HEK293 (cell line): ENCODE results near the gene KDM6A.

Source experiments
- CTCF ChIA-PET: fragments of 350-600 bp; formaldehyde crosslinking; extraction: SDS; loops from one replicate; lab custom pipeline; 2021; ENCODE audit warnings: antibody characterized with exemption; lab: Yijun Ruan, JAX
- POLR2A ChIA-PET: fragments of 300-600 bp; formaldehyde crosslinking; extraction: SDS; loops from one replicate; lab custom pipeline; 2020; ENCODE audit warnings: antibody characterized with exemption, inconsistent platforms; lab: Yijun Ruan, JAX
- H3K27ac ChIP-seq: fragments of 200-500 bp; sonication (Bioruptor generic); 2 replicates; pipeline ENCODE4 v1.5.1; 2014; ENCODE audit warnings: low read depth, low read length, control low read depth, inconsistent platforms; ENCODE audit errors: extremely low read depth
- H3K36me3 ChIP-seq, 2 experiments: fragments of 200-500 bp in 1 of 2; sonication (Bioruptor generic) in 1 of 2; 1 replicate in 1 of 2; 2 replicates in 1 of 2; pipeline ENCODE4 v1.5.1; 2014 to 2017; ENCODE audit warnings: inconsistent platforms in 2 of 2, low read length in 2 of 2; ENCODE audit not compliant: control insufficient read depth in 2 of 2, insufficient read depth in 1 of 2
- H3K4me1 ChIP-seq: fragments of 200-500 bp; sonication (Bioruptor generic); 2 replicates; pipeline ENCODE4 v1.5.1; 2014; ENCODE audit warnings: mild to moderate bottlenecking, low read length, inconsistent platforms; ENCODE audit not compliant: control insufficient read depth, insufficient read depth
- H3K4me3 ChIP-seq: 2 replicates; pipeline ENCODE4 v1.5.1; 2011; ENCODE audit warnings: low read depth, mild to moderate bottlenecking, control low read depth, low read length, moderate library complexity
- H3K9me3 ChIP-seq: fragments of 200-500 bp; sonication (Bioruptor generic); 2 replicates; pipeline ENCODE4 v1.5.1; 2014; ENCODE audit warnings: low read depth, low read length, inconsistent platforms; ENCODE audit not compliant: control insufficient read depth, insufficient read depth
- FEZF1 ChIP-seq: fragments of 450-650 bp; formaldehyde crosslinking; IDR thresholded peaks from 2 replicates; pipeline ENCODE4 v1.5.1; 2016; ENCODE audit warnings: missing biosample characterization, missing genetic modification characterization
- GLIS2 ChIP-seq: fragments of 450-650 bp; formaldehyde crosslinking; IDR thresholded peaks from 2 replicates; pipeline ENCODE4 v1.5.1; 2016; ENCODE audit warnings: missing biosample characterization, missing genetic modification characterization
- KLF1 ChIP-seq: fragments of 450-650 bp; formaldehyde crosslinking; IDR thresholded peaks from 2 replicates; pipeline ENCODE4 v1.5.1; 2016; ENCODE audit warnings: missing biosample characterization, missing genetic modification characterization
- PRDM1 ChIP-seq: fragments of 450-650 bp; formaldehyde crosslinking; IDR thresholded peaks from 2 replicates; pipeline ENCODE4; 2016; ENCODE audit warnings: missing biosample characterization, missing genetic modification characterization
- SCRT2 ChIP-seq: fragments of 450-650 bp; formaldehyde crosslinking; IDR thresholded peaks from 2 replicates; pipeline ENCODE4 v1.5.1; 2016; ENCODE audit warnings: missing biosample characterization, missing genetic modification characterization
- SP3 ChIP-seq: fragments of 450-650 bp; formaldehyde crosslinking; IDR thresholded peaks from 2 replicates; pipeline ENCODE4 v1.5.1; 2016; ENCODE audit warnings: missing biosample characterization, missing genetic modification characterization
- YY2 ChIP-seq: fragments of 450-650 bp; formaldehyde crosslinking; IDR thresholded peaks from 2 replicates; pipeline ENCODE4 v1.5.1; 2016; ENCODE audit warnings: missing biosample characterization, missing genetic modification characterization
- ZBTB44 ChIP-seq: fragments of 450-650 bp; IDR thresholded peaks from 2 replicates; pipeline ENCODE4 v1.5.1; 2018; ENCODE audit warnings: missing biosample characterization, mild to moderate bottlenecking, missing genetic modification characterization
- ZBTB6 ChIP-seq: fragments of 450-650 bp; formaldehyde crosslinking; IDR thresholded peaks from 2 replicates; pipeline ENCODE4 v1.5.1; 2017; ENCODE audit warnings: missing biosample characterization, missing genetic modification characterization
- ZEB2 ChIP-seq: fragments of 450-650 bp; formaldehyde crosslinking; IDR thresholded peaks from 2 replicates; pipeline ENCODE4 v1.5.1; 2016; ENCODE audit warnings: missing biosample characterization, missing genetic modification characterization
- ZFP69B ChIP-seq: fragments of 450-650 bp; formaldehyde crosslinking; IDR thresholded peaks from 2 replicates; pipeline ENCODE4 v1.5.1; 2016; ENCODE audit warnings: missing biosample characterization, missing genetic modification characterization
- ZNF26 ChIP-seq: fragments of 450-650 bp; formaldehyde crosslinking; IDR thresholded peaks from 2 replicates; pipeline ENCODE4 v1.5.1; 2016; ENCODE audit warnings: missing biosample characterization, missing genetic modification characterization
- ZNF341 ChIP-seq: fragments of 450-650 bp; formaldehyde crosslinking; IDR thresholded peaks from 2 replicates; pipeline ENCODE4; 2016; ENCODE audit warnings: low read depth, missing biosample characterization, missing genetic modification characterization
- ZNF362 ChIP-seq: fragments of 450-650 bp; formaldehyde crosslinking; IDR thresholded peaks from 2 replicates; pipeline ENCODE4 v1.5.1; 2016; ENCODE audit warnings: missing biosample characterization, missing genetic modification characterization
- ZNF426 ChIP-seq: fragments of 450-650 bp; formaldehyde crosslinking; IDR thresholded peaks from 2 replicates; pipeline ENCODE4 v1.5.1; 2017; ENCODE audit warnings: missing biosample characterization, missing genetic modification characterization, mild to moderate bottlenecking, inconsistent platforms, moderate library complexity
- ZNF510 ChIP-seq: fragments of 450-650 bp; formaldehyde crosslinking; IDR thresholded peaks from 2 replicates; pipeline ENCODE4 v1.5.1; 2018; ENCODE audit warnings: mild to moderate bottlenecking, missing genetic modification characterization, missing biosample characterization; ENCODE audit not compliant: insufficient replicate concordance
- ZNF600 ChIP-seq: fragments of 450-650 bp; formaldehyde crosslinking; IDR thresholded peaks from 2 replicates; pipeline ENCODE4 v1.5.1; 2016; ENCODE audit warnings: missing biosample characterization, missing genetic modification characterization
- ZNF660 ChIP-seq: fragments of 450-650 bp; IDR thresholded peaks from 2 replicates; pipeline ENCODE4 v1.5.1; 2018; ENCODE audit warnings: missing biosample characterization, mild to moderate bottlenecking, missing genetic modification characterization
- ZNF677 ChIP-seq: fragments of 450-650 bp; IDR thresholded peaks from 2 replicates; pipeline ENCODE4 v1.5.0; 2018; ENCODE audit warnings: missing biosample characterization, mild to moderate bottlenecking, missing genetic modification characterization, moderate library complexity
- ZNF747 ChIP-seq: fragments of 450-650 bp; formaldehyde crosslinking; IDR thresholded peaks from 2 replicates; pipeline ENCODE4 v1.5.1; 2016; ENCODE audit warnings: missing biosample characterization, missing genetic modification characterization
- ZSCAN16 ChIP-seq: fragments of 450-650 bp; formaldehyde crosslinking; IDR thresholded peaks from 2 replicates; pipeline ENCODE4 v1.5.1; 2016; ENCODE audit warnings: missing biosample characterization, missing genetic modification characterization
- ZXDB ChIP-seq: fragments of 450-650 bp; formaldehyde crosslinking; IDR thresholded peaks from 2 replicates; pipeline ENCODE4 v1.5.1; 2016; ENCODE audit warnings: missing biosample characterization, missing genetic modification characterization
- TF ChIP-seq, protein P1 (sequence below): fragments of 450-650 bp; formaldehyde crosslinking; IDR thresholded peaks from 2 replicates; pipeline ENCODE4 v1.5.1; 2017; ENCODE audit warnings: missing biosample characterization, missing genetic modification characterization
- TF ChIP-seq, protein P2 (sequence below): fragments of 450-650 bp; formaldehyde crosslinking; IDR thresholded peaks from 2 replicates; pipeline ENCODE4 v1.5.1; 2017; ENCODE audit warnings: missing biosample characterization, missing genetic modification characterization
- TF ChIP-seq, protein P3 (sequence below): fragments of 450-650 bp; formaldehyde crosslinking; IDR thresholded peaks from 2 replicates; pipeline ENCODE4 v1.5.1; 2016; ENCODE audit warnings: missing biosample characterization, missing genetic modification characterization, low read depth

The KDM6A gene

GRCh38 chrX:44876767-44877166, 3.8 kb downstream of the KDM6A start:
- ChIA-PET CTCF (interaction anchor here (0.6 to 2.3 kb wide), 3 partner anchors 9 to 194 kb away, joined by 3 to 8 read pairs (median 4); no protein-coding TSS in a partner anchor), POLR2A (interaction anchor here (0.8 to 1.6 kb wide), 2 partner anchors 22 to 98 kb away, joined by 3 read pairs; no protein-coding TSS in a partner anchor)
- H3K4me3 ChIP-seq, result no peak overlapping the region
- H3K27ac ChIP-seq, result no peak overlapping the region
- H3K4me1 ChIP-seq, result no peaks in the 10 kb centered on the region
- TF ChIP-seq ZSCAN16 (no peak), ZBTB6 (tag by site-specific recombination) (no peak), GLIS2 (tag by site-specific recombination) (no peak), ZNF660 (tag by site-specific recombination) (no peak), ZNF26 (tag by site-specific recombination) (no peak), ZNF510 (tag by site-specific recombination) (no peak), ZNF677 (tag by site-specific recombination) (no peak), ZBTB44 (tag by site-specific recombination) (no peak), ZNF600 (tag by site-specific recombination) (no peak), ZNF747 (no peak)
- no peaks in the 10 kb centered on the region for H3K9me3 ChIP-seq
- peaks cover 3 to 5% of the 10 kb centered on the region in 2 experiments; a peak in 2 of 3 replicates for H3K36me3 ChIP-seq

DNA sequence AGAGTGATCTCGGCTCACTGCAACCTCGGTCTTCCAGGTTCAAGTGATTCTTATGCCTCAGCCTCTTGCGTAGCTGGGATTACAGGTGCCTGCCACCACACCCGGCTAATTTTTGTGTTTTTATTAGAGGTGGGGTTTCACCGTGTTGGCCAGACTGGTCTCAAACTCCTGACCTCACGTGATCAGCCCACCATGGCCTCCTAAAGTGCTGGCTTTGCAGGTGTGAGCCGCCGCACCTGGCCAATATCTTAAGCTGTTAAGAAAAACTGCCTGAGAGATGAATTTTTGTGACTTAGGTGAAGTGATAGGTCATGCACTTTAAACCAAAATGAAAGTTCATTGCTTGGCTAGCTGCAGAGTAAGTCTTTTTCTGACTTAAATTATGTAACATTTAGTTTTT, 5.8 kb downstream of the KDM6A start:
- Histone ChIP-seq H3K4me1 (no peaks in the 10 kb centered on the region), H3K4me3 (no peak overlapping the region), H3K9me3 (no peaks in the 10 kb centered on the region), H3K27ac (no peak overlapping the region), H3K36me3 (peaks cover 3 to 5% of the 10 kb centered on the region in 2 experiments; a peak in 2 of 3 replicates)
- ChIA-PET POLR2A (no interaction called here), CTCF (no interaction called here)
- TF ChIP-seq, protein P1, sequence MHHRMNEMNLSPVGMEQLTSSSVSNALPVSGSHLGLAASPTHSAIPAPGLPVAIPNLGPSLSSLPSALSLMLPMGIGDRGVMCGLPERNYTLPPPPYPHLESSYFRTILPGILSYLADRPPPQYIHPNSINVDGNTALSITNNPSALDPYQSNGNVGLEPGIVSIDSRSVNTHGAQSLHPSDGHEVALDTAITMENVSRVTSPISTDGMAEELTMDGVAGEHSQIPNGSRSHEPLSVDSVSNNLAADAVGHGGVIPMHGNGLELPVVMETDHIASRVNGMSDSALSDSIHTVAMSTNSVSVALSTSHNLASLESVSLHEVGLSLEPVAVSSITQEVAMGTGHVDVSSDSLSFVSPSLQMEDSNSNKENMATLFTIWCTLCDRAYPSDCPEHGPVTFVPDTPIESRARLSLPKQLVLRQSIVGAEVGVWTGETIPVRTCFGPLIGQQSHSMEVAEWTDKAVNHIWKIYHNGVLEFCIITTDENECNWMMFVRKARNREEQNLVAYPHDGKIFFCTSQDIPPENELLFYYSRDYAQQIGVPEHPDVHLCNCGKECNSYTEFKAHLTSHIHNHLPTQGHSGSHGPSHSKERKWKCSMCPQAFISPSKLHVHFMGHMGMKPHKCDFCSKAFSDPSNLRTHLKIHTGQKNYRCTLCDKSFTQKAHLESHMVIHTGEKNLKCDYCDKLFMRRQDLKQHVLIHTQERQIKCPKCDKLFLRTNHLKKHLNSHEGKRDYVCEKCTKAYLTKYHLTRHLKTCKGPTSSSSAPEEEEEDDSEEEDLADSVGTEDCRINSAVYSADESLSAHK, result no peak
- TF ChIP-seq SP3 (tag by site-specific recombination), result no peak
- TF ChIP-seq ZXDB (tag by site-specific recombination), result no peak
- no peak for TF ChIP-seq ZNF341 (tag by site-specific recombination)
- no peak for TF ChIP-seq ZNF426 (tag by site-specific recombination)
- TF ChIP-seq KLF1 (tag by site-specific recombination), result no peak
- no peak for TF ChIP-seq FEZF1 (tag by site-specific recombination)
- TF ChIP-seq ZNF362, result no peak
- no peak for TF ChIP-seq SCRT2 (tag by site-specific recombination)
- TF ChIP-seq ZFP69B (tag by site-specific recombination), result no peak
- TF ChIP-seq, protein P2, sequence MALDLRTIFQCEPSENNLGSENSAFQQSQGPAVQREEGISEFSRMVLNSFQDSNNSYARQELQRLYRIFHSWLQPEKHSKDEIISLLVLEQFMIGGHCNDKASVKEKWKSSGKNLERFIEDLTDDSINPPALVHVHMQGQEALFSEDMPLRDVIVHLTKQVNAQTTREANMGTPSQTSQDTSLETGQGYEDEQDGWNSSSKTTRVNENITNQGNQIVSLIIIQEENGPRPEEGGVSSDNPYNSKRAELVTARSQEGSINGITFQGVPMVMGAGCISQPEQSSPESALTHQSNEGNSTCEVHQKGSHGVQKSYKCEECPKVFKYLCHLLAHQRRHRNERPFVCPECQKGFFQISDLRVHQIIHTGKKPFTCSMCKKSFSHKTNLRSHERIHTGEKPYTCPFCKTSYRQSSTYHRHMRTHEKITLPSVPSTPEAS (tag by site-specific recombination), result no peak
- TF ChIP-seq ZEB2 (tag by site-specific recombination), result no peak
- TF ChIP-seq YY2 (tag by site-specific recombination), result no peak
- TF ChIP-seq, protein P3, sequence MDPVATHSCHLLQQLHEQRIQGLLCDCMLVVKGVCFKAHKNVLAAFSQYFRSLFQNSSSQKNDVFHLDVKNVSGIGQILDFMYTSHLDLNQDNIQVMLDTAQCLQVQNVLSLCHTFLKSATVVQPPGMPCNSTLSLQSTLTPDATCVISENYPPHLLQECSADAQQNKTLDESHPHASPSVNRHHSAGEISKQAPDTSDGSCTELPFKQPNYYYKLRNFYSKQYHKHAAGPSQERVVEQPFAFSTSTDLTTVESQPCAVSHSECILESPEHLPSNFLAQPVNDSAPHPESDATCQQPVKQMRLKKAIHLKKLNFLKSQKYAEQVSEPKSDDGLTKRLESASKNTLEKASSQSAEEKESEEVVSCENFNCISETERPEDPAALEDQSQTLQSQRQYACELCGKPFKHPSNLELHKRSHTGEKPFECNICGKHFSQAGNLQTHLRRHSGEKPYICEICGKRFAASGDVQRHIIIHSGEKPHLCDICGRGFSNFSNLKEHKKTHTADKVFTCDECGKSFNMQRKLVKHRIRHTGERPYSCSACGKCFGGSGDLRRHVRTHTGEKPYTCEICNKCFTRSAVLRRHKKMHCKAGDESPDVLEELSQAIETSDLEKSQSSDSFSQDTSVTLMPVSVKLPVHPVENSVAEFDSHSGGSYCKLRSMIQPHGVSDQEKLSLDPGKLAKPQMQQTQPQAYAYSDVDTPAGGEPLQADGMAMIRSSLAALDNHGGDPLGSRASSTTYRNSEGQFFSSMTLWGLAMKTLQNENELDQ (tag by site-specific recombination), result no peak
- TF ChIP-seq PRDM1, result no peak
